Caco-2 (cell line): ENCODE results near the gene CRB2. TPM values are rescaled to one million over a fixed set of nuclear protein-coding genes. Genes with fewer than 3 reads are reported as not detected.

ENCODE experiments used
- BruUV-seq: library from RNA; stranded (reverse); fragments of 400-500 nt; replicated peaks from 2 replicates; lab custom pipeline; 2021; lab: Mats Ljungman, UMichigan
- CTCF ChIA-PET: fragments of 300-600 bp; sonication (Branson Sonifier 250); formaldehyde crosslinking; loops from one replicate; lab custom pipeline; 2022; ENCODE audit warnings: antibody characterized with exemption; lab: Charles Lee
- POLR2A ChIA-PET: fragments of 300-600 bp; sonication (Branson Sonifier 250); formaldehyde crosslinking; loops from one replicate; lab custom pipeline; 2022; ENCODE audit warnings: antibody characterized with exemption; lab: Charles Lee
- DNase-seq, 2 experiments: peaks; one replicate each; pipeline versions ENCODE4 v3.0.0 to v3.0.0-alpha.2; 2020 to 2022
- H3K27me3 ChIP-seq: replicated peaks from 2 replicates; pipeline ENCODE4 v1.6.0; 2011; ENCODE audit warnings: low read length; ENCODE audit not compliant: control insufficient read depth, insufficient read depth
- H3K36me3 ChIP-seq: 2 replicates; pipeline ENCODE4 v1.5.1; 2011; ENCODE audit warnings: low read length; ENCODE audit not compliant: control insufficient read depth, insufficient read depth
- H3K4me1 ChIP-seq: fragments of 250-450 bp; sonication (Bioruptor Pico); 2 replicates; pipeline ENCODE4 v1.5.1; 2020; ENCODE audit warnings: mild to moderate bottlenecking
- H3K4me3 ChIP-seq: 2 replicates; pipeline ENCODE4 v1.5.1; 2011; ENCODE audit warnings: low read depth, mild to moderate bottlenecking, control low read depth, low read length
- H3K9me3 ChIP-seq: fragments of 250-450 bp; sonication (Bioruptor Pico); 2 replicates; pipeline ENCODE4 v1.5.1; 2020; ENCODE audit warnings: mild to moderate bottlenecking, moderate library complexity
- H3K27ac Mint-ChIP-seq: one replicate; pipeline ENCODE4 v1.8.0; 2022; ENCODE audit warnings: mixed read lengths; ENCODE audit not compliant: unreplicated experiment
- H3K27me3 Mint-ChIP-seq: one replicate; pipeline ENCODE4 v1.8.0; 2022; ENCODE audit warnings: mixed read lengths; ENCODE audit not compliant: insufficient read depth, unreplicated experiment
- H3K36me3 Mint-ChIP-seq: one replicate; pipeline ENCODE4 v1.8.0; 2022; ENCODE audit warnings: mild to moderate bottlenecking, mixed read lengths; ENCODE audit not compliant: insufficient read depth, unreplicated experiment
- H3K4me1 Mint-ChIP-seq: one replicate; pipeline ENCODE4 v1.8.0; 2022; ENCODE audit warnings: low read depth, mixed read lengths; ENCODE audit not compliant: unreplicated experiment
- H3K4me3 Mint-ChIP-seq: one replicate; pipeline ENCODE4 v1.8.0; 2022; ENCODE audit warnings: mild to moderate bottlenecking, moderate library complexity, mixed read lengths; ENCODE audit not compliant: unreplicated experiment
- H3K9me3 Mint-ChIP-seq: one replicate; pipeline ENCODE4 v1.8.0; 2022; ENCODE audit warnings: mixed read lengths; ENCODE audit not compliant: unreplicated experiment
- intact Hi-C: fragments of 100-400 bp; cut with micrococcal nuclease; formaldehyde crosslinking; loops from one replicate; pipeline ENCODE4 v1.10.0; 2022; ENCODE audit not compliant: unreplicated experiment
- total RNA-seq: library from RNA; stranded (reverse); gene quantifications from 2 replicates; pipeline ENCODE4 v1.2.3, GENCODE V29; 2022
- TF ChIP-seq, protein P1 (sequence below), 2 experiments: fragments of 200-600 bp in 1 of 2; IDR thresholded peaks; 1 replicate in 1 of 2; 2 replicates in 1 of 2; pipeline versions ENCODE4 v1.5.1 to v1.8.0; 2011 to 2022; ENCODE audit warnings: antibody characterized with exemption in 1 of 2, control low read depth in 1 of 2, inconsistent platforms in 1 of 2, low read depth in 1 of 2, low read length in 1 of 2, mild to moderate bottlenecking in 1 of 2, moderate library complexity in 1 of 2; ENCODE audit not compliant: insufficient read depth in 1 of 2, severe bottlenecking in 1 of 2, unreplicated experiment in 1 of 2

The CRB2 gene
- total RNA-seq, 1 experiment from 2014 or later = 0.34 TPM

DNA sequence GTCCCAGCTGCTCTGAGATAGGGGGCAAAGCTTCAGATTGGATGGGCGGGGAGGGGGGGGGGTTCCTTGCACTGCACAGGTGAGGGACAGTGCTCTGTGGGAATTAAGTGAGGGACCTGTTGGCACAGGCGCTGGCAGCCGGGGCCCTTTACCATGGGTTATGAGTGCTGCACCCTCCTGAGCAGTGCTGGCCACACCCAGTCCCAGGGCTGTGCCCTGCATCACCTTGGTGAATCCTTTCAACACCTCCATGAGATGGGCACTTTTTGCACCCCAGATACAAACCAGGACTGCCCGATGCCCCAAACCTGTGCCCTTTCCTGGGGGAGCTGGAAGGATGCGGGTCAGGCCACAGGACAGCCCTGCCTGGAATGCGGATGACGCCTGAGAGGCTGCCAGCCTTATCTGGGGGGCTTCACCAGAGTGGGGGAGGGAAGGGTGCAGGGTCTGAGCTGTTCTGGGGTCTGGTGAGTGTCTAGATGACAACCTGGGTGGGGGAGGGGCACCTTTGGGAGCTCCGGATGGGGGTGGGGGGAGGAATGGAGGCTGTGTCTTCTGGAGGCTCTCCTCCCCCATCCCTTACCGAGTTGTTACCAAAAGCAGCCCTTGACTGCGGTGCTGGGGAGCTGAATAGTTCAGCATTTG, 5.2 kb downstream of the CRB2 start:
- Histone ChIP-seq H3K9me3 (no peaks in the 10 kb centered on the region), H3K36me3 (no peaks in the 10 kb centered on the region), H3K4me3 (no peak overlapping the region), H3K27me3 (no peaks in the 10 kb centered on the region), H3K4me1 (peaks cover 33% of the 10 kb centered on the region)
- BruUV-seq = no TSS peak
- TF ChIP-seq, protein P1, sequence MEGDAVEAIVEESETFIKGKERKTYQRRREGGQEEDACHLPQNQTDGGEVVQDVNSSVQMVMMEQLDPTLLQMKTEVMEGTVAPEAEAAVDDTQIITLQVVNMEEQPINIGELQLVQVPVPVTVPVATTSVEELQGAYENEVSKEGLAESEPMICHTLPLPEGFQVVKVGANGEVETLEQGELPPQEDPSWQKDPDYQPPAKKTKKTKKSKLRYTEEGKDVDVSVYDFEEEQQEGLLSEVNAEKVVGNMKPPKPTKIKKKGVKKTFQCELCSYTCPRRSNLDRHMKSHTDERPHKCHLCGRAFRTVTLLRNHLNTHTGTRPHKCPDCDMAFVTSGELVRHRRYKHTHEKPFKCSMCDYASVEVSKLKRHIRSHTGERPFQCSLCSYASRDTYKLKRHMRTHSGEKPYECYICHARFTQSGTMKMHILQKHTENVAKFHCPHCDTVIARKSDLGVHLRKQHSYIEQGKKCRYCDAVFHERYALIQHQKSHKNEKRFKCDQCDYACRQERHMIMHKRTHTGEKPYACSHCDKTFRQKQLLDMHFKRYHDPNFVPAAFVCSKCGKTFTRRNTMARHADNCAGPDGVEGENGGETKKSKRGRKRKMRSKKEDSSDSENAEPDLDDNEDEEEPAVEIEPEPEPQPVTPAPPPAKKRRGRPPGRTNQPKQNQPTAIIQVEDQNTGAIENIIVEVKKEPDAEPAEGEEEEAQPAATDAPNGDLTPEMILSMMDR (IDR thresholded peaks at IDR 0.05; ENCODE audit: insufficient read depth in 1 of 2, low read depth in 1 of 2, low read length in 1 of 2, severe bottlenecking in 1 of 2, unreplicated experiment in 1 of 2) = no peak
- intact Hi-C loops = no loop called here
- H3K4me3 Mint-ChIP-seq = no peak overlapping the region
- peaks cover 5% of the 10 kb centered on the region for H3K36me3 Mint-ChIP-seq
- CTCF ChIA-PET = interaction anchor here (0.8 to 3.1 kb wide), 3 partner anchors 11 to 26 kb away, joined by 3 to 12 read pairs (median 5); no protein-coding TSS in a partner anchor
- no peak for DNase-seq
- no peaks in the 10 kb centered on the region for H3K27me3 Mint-ChIP-seq
- H3K4me1 Mint-ChIP-seq = peaks cover 14% of the 10 kb centered on the region
- H3K9me3 Mint-ChIP-seq = no peaks in the 10 kb centered on the region
- POLR2A ChIA-PET = no interaction called here
- no peak overlapping the region for H3K27ac Mint-ChIP-seq

DNA sequence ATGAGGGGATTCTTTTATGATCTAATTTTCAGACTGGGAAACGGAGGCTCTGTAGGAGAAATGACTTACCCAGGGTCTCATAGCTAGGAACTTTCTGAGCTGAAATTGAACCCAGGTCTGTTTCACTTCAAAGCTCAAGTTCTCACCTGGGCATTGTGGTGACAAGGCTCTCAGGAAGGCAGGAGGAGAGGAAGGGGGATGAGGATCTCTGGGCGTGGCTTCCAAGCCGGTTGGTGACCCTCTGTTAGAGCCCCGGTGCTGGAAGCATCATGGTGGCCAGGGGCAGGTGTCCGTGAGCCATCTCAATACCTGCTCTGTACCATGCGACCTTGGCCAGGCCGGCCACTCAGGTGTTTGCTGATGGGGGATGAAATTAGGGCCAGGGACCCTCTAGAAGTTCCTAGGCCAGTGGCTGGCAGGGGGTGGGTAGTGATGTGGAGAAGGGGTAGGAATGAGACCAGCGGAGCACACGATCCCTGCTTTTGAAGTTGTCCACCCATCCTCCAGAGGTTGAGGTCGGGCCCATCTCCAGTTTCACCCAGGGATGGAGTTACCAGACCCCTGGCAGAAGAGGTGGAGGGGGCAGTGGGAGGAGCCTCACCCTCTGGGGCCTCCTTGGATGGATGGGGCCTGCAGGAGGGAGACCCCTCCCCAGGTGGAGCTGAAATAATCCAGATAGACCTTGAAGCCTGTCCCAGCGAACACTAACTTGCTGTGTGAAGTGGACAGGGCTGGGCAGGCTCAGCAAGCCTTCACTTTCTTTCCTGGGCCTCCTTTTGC, 5.9 kb downstream of the CRB2 start:
- Mint-ChIP-seq H3K4me1 (peaks cover 14% of the 10 kb centered on the region), H3K4me3 (no peak overlapping the region), H3K27me3 (no peaks in the 10 kb centered on the region), H3K27ac (no peak overlapping the region), H3K9me3 (no peaks in the 10 kb centered on the region), H3K36me3 (peaks cover 5% of the 10 kb centered on the region)
- H3K27me3 ChIP-seq = no peaks in the 10 kb centered on the region
- H3K4me1 ChIP-seq = peaks cover 33% of the 10 kb centered on the region
- DNase-seq = no peak
- POLR2A ChIA-PET = no interaction called here
- no peaks in the 10 kb centered on the region for H3K36me3 ChIP-seq
- H3K4me3 ChIP-seq = no peak overlapping the region
- CTCF ChIA-PET = interaction anchor here (0.6 to 3.1 kb wide), 2 partner anchors 12 to 17 kb away, joined by 5 to 12 read pairs; no protein-coding TSS in a partner anchor
- no TSS peak for BruUV-seq
- intact Hi-C loops = no loop called here
- H3K9me3 ChIP-seq = no peaks in the 10 kb centered on the region
- TF ChIP-seq, protein P1 (IDR thresholded peaks at IDR 0.05; ENCODE audit: insufficient read depth in 1 of 2, low read depth in 1 of 2, low read length in 1 of 2, severe bottlenecking in 1 of 2, unreplicated experiment in 1 of 2) = no peak

DNA sequence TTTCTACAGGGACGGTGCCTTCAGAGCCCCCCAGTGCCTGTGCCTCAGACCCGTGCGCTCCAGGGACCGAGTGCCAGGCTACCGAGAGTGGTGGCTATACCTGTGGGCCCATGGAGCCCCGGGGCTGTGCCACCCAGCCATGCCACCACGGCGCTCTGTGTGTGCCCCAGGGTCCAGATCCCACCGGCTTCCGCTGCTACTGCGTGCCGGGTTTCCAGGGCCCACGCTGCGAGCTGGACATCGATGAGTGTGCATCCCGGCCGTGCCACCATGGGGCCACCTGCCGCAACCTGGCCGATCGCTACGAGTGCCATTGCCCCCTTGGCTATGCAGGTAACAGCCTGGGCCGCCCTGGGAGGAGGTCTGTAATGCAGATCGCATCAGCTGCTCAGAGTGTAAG, 6.9 kb downstream of the CRB2 start:
- H3K4me3 ChIP-seq = no peak overlapping the region
- H3K4me1 ChIP-seq = peaks cover 33% of the 10 kb centered on the region
- H3K9me3 ChIP-seq = no peaks in the 10 kb centered on the region
- H3K9me3 Mint-ChIP-seq = no peaks in the 10 kb centered on the region
- no peaks in the 10 kb centered on the region for H3K27me3 Mint-ChIP-seq
- no peaks in the 10 kb centered on the region for H3K27me3 ChIP-seq
- H3K36me3 ChIP-seq = no peaks in the 10 kb centered on the region
- BruUV-seq = no TSS peak
- H3K36me3 Mint-ChIP-seq = peaks cover 5% of the 10 kb centered on the region
- DNase-seq = no peak
- ChIA-PET CTCF (interaction anchor here (0.6 kb wide), 1 partner anchor 16 kb away, joined by 5 read pairs; no protein-coding TSS in a partner anchor), POLR2A (no interaction called here)
- TF ChIP-seq, protein P1 (IDR thresholded peaks at IDR 0.05; ENCODE audit: insufficient read depth in 1 of 2, low read depth in 1 of 2, low read length in 1 of 2, severe bottlenecking in 1 of 2, unreplicated experiment in 1 of 2) = no peak
- peaks cover 18% of the 10 kb centered on the region for H3K4me1 Mint-ChIP-seq
- no peak overlapping the region for H3K4me3 Mint-ChIP-seq
- intact Hi-C loops = no loop called here
- no peak overlapping the region for H3K27ac Mint-ChIP-seq
